PC-9 (cell line): ENCODE measurements around the gene NPR2. TPM values are rescaled to one million over a fixed set of nuclear protein-coding genes. Genes with fewer than 3 reads are reported as not detected.

Experiments used
- BruUV-seq: library from RNA; stranded (reverse); fragments of 400-500 nt; replicated peaks from 2 replicates; lab custom pipeline; 2021; lab: Mats Ljungman, UMichigan
- CTCF ChIA-PET: fragments of 300-600 bp; sonication (Branson Sonifier 250); formaldehyde crosslinking; loops from one replicate; lab custom pipeline; 2022; ENCODE audit warnings: antibody characterized with exemption; lab: Charles Lee
- POLR2A ChIA-PET: fragments of 300-600 bp; sonication (Branson Sonifier 250); formaldehyde crosslinking; loops from one replicate; lab custom pipeline; 2022; ENCODE audit warnings: antibody characterized with exemption; ENCODE audit not compliant: unreplicated experiment; lab: Charles Lee
- DNase-seq, 2 experiments: peaks; one replicate each; pipeline versions ENCODE4 v3.0.0 to v3.0.0-alpha.2; 2015 to 2022; ENCODE audit warnings: mixed read lengths in 1 of 2
- H2AFZ ChIP-seq: fragments of 200-600 bp; sonication (generic); 2 replicates; pipeline ENCODE4 v1.8.1; 2017; ENCODE audit warnings: antibody characterized with exemption
- H3F3A ChIP-seq: fragments of 200-600 bp; sonication (generic); 2 replicates; pipeline ENCODE4 v1.8.1; 2017; ENCODE audit warnings: antibody characterized with exemption, mild to moderate bottlenecking, low read depth; ENCODE audit not compliant: insufficient read depth
- H3K27ac ChIP-seq: fragments of 200-600 bp; sonication (generic); 2 replicates; pipeline ENCODE4 v1.6.1; 2016; ENCODE audit warnings: mixed run types
- H3K27me3 ChIP-seq: fragments of 200-600 bp; sonication (generic); 2 replicates; pipeline ENCODE4 v1.6.1; 2016; ENCODE audit warnings: low read depth, mixed run types; ENCODE audit not compliant: insufficient read depth
- H3K36me3 ChIP-seq: fragments of 200-600 bp; sonication (generic); 2 replicates; pipeline ENCODE4 v1.6.1; 2016; ENCODE audit warnings: low read depth, mixed run types
- H3K4me1 ChIP-seq: fragments of 200-600 bp; sonication (generic); replicated peaks from 2 replicates; pipeline ENCODE4 v1.6.1; 2016; ENCODE audit warnings: mixed run types; ENCODE audit not compliant: insufficient read depth
- H3K4me2 ChIP-seq: fragments of 200-600 bp; sonication (generic); 2 replicates; pipeline ENCODE4 v1.6.1; 2017; ENCODE audit warnings: mixed run types
- H3K4me3 ChIP-seq: fragments of 200-600 bp; sonication (generic); 2 replicates; pipeline ENCODE4 v1.6.1; 2016; ENCODE audit warnings: mixed run types
- H3K79me2 ChIP-seq: fragments of 200-600 bp; sonication (generic); 2 replicates; pipeline ENCODE4 v1.6.1; 2017; ENCODE audit warnings: low read depth, mixed run types
- H3K9me2 ChIP-seq: fragments of 200-600 bp; sonication (generic); 2 replicates; pipeline ENCODE4 v1.8.1; 2017; ENCODE audit warnings: mild to moderate bottlenecking; ENCODE audit not compliant: insufficient read depth
- H3K9me3 ChIP-seq: fragments of 200-600 bp; sonication (generic); 2 replicates; pipeline ENCODE4 v1.8.1; 2016; ENCODE audit warnings: low read depth; ENCODE audit not compliant: insufficient read depth
- H4K20me1 ChIP-seq: fragments of 200-600 bp; sonication (generic); 2 replicates; pipeline ENCODE4 v1.8.1; 2017; ENCODE audit not compliant: insufficient read depth
- CTCF ChIP-seq: fragments of 200-600 bp; sonication (generic); conservative IDR thresholded peaks from 2 replicates; pipeline ENCODE4 v1.6.1; 2017; ENCODE audit warnings: mixed run types, antibody characterized with exemption, mild to moderate bottlenecking, moderate library complexity
- EZH2 ChIP-seq: fragments of 200-600 bp; sonication (generic); IDR thresholded peaks from 2 replicates; pipeline ENCODE4 v1.8.0; 2017; ENCODE audit warnings: antibody characterized with exemption, low read depth
- intact Hi-C: fragments of 100-400 bp; cut with micrococcal nuclease; formaldehyde crosslinking; loops from one replicate; pipeline ENCODE4 v1.10.0; 2022; ENCODE audit not compliant: unreplicated experiment
- total RNA-seq: library from RNA; stranded (reverse); gene quantifications from 2 replicates; pipeline ENCODE4 v1.2.3, GENCODE V29; 2021

Gene NPR2
- total RNA-seq, 1 experiment from 2014 or later, result 11.3 TPM

- Histone ChIP-seq H3F3A (peaks cover 17% of the 10 kb centered on the region), H3K9me3 (no peaks in the 10 kb centered on the region), H3K4me2 (peak overlapping the region; percentile 26; the same call in 1 of the 2 replicates), H3K4me3 (no peak overlapping the region), H3K9me2 (no peaks in the 10 kb centered on the region), H4K20me1 (no peaks in the 10 kb centered on the region), H3K79me2 (no peaks in the 10 kb centered on the region), H3K36me3 (no peaks in the 10 kb centered on the region), H3K27ac (peak overlapping the region; percentile 45; the same call in 1 of the 2 replicates), H2AFZ (no peak overlapping the region), H3K27me3 (no peaks in the 10 kb centered on the region), H3K4me1 (peaks cover 21% of the 10 kb centered on the region)
- no TSS peak for BruUV-seq
- POLR2A ChIA-PET, result interaction anchor here (0.6 kb wide), 1 partner anchor 100 kb away, joined by 5 read pairs; no protein-coding TSS in a partner anchor
- peak in 1 of 2 experiments; percentile 77 for DNase-seq
- CTCF ChIA-PET, result no interaction called here
- intact Hi-C loops, result no loop called here
- TF ChIP-seq CTCF, result no peak
- TF ChIP-seq EZH2, result no peak
Observed at GRCh38 chr9:35771943-35772342, 19.4 kb upstream of the NPR2 start.

GRCh38 chr9:35774907-35775635 lies 16.3 kb upstream of the NPR2 start:
- ChIA-PET CTCF (no interaction called here), POLR2A (no interaction called here)
- Histone ChIP-seq H3K79me2 (no peaks in the 10 kb centered on the region), H3K4me1 (peaks cover 21% of the 10 kb centered on the region), H3K27me3 (no peaks in the 10 kb centered on the region), H3K4me3 (no peak overlapping the region), H3K9me2 (no peaks in the 10 kb centered on the region), H3K27ac (no peak overlapping the region), H2AFZ (no peak overlapping the region), H3K36me3 (no peaks in the 10 kb centered on the region), H3F3A (peaks cover 17% of the 10 kb centered on the region), H3K9me3 (no peaks in the 10 kb centered on the region), H4K20me1 (no peaks in the 10 kb centered on the region), H3K4me2 (no peak overlapping the region)
- no peak for TF ChIP-seq EZH2
- no peak for TF ChIP-seq CTCF
- intact Hi-C loops, result no loop called here
- DNase-seq, result no peak
- BruUV-seq, result no TSS peak

- Histone ChIP-seq H3F3A (peaks cover 14% of the 10 kb centered on the region), H3K4me1 (peaks cover 15% of the 10 kb centered on the region), H4K20me1 (no peaks in the 10 kb centered on the region), H3K79me2 (no peaks in the 10 kb centered on the region), H3K4me3 (no peak overlapping the region), H3K4me2 (no peak overlapping the region), H3K36me3 (no peaks in the 10 kb centered on the region), H3K27ac (no peak overlapping the region), H2AFZ (no peak overlapping the region), H3K27me3 (no peaks in the 10 kb centered on the region), H3K9me3 (no peaks in the 10 kb centered on the region), H3K9me2 (no peaks in the 10 kb centered on the region)
- no TSS peak for BruUV-seq
- no peak for TF ChIP-seq EZH2
- no peak for TF ChIP-seq CTCF
- ChIA-PET POLR2A (no interaction called here), CTCF (no interaction called here)
- no peak for DNase-seq
- intact Hi-C loops, result no loop called here
Observed at GRCh38 chr9:35776018-35776417, 15.4 kb upstream of the NPR2 start.
